ENCODE data around the gene NPW.

NPW gene

DNA sequence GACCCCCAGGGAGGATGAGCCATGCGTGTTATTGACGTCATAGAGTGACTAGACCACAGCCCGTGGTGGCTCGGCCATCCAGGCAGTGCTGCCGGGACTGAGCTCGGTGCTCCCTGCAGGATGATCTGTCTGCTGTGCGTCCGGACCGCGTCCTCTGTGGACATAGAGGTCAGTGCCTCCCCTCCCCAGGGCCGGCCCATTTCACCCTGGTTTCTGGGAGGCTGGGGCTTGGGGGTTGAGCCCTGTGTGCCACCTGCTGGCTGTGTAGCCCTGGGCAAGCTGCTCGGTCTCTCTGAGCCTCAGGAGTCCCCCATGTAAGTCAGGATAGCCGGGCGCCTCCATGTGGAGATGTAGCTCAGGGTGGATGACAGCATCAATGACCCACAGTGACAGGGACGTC is 36.5 kb downstream of the NPW start:
- no peak for DNase-seq

GRCh38 chr16:2056681-2057407 is 37.3 kb downstream of the NPW start:
- no peak for DNase-seq

DNA sequence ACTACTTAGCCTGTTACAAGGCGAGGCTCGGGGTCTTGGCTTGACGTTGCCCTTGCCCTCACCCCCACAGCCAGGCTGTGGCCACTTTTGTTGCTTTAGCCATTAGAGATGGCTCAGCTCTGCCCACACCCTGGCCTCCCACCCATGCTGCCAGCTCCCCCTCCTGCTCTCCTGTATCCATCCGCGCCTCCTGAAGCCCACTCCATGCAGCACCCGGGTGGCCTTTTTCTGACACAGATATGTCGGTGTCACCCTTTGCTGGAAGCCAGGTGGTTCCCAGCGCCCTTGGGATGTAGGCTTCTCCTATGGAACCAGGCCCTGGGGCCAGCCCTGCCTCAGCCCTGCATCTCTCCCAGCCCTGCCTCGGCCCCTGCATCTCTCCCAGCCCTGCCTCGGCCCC is 37.9 kb downstream of the NPW start:
- no peak for DNase-seq

GRCh38 chr16:2058420-2058819 is 38.8 kb downstream of the NPW start:
- no peak for DNase-seq

DNA sequence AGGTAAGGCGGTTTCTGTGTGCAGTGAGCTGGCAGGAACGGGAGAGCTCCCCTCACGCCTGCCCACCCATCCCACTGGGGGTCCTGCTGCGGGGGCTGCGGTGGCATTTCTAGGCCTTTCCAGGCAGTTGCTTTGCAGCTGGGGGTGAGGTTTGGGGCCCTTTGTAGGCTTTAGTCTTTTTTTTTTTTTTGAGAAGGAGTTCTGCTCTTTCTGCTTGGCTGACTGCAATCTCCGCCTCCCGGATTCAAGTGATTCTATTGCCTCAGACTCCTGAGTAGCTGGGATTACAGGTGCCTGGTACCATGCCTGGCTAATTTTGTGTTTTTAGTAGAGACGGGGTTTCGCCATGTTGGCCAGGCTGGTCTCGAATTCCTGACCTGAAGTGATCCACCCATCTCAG is 39.3 kb downstream of the NPW start:
- DNase-seq: no peak

GRCh38 chr16:2060346-2060745 is 40.8 kb downstream of the NPW start:
- no peak for DNase-seq

- DNase-seq: no peak
Measured at GRCh38 chr16:2061023-2061422, 41.4 kb downstream of the NPW start.

GRCh38 chr16:2061526-2061925 is 41.9 kb downstream of the NPW start:
- DNase-seq: no peak

GRCh38 chr16:2062801-2063200 is 43.2 kb downstream of the NPW start:
- DNase-seq: no peak

DNA sequence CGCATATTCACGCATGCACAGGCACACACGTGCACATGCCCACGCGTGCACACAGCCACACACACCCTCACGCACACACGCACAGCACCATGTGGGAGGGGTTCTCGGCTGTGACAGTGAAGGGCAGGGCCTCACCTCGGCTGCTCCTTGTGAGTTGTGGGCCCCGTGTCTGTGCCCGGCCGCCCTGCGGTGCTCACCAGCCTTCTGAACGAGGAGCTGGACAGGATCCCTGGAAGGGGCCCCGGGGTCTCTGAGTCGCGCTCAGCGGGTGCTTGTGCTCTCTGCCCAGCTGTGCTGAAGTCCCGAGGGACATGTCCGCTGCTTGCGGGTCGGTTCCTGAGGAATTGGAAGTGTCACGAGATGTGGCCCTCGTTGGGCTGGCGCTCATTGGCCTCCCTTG is 44.3 kb downstream of the NPW start:
- no peak for DNase-seq

- no peak for DNase-seq
Measured at GRCh38 chr16:2064368-2064945, 44.9 kb downstream of the NPW start.

DNA sequence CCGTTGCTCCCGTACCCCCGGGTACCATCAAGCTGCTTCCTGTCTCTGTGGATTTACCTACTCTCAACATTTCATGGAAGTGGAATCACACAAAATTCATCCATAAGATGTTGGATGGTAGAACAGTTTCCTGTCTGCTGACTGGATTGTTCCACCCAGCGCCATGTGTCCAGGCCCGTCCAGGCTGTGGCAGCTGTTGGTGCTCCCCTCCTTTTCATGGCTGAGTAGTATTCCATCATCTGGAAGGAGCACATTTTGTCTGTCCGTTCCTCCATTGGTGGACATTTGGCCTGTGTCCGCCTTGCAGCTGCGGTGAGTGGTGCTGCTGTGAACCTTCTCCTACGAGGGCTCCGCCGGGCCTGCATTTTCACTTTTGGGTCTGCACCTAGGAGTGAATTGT is 46.6 kb downstream of the NPW start:
- DNase-seq: no peak

Data from NCI-H1105 treated with DMSO at 0.1 percent for 48 hours (cell line).